OCI-LY7 (cell line): ENCODE measurements around the gene SLC22A8.

Experiments
- CTCF ChIP-seq: fragments of 200-600 bp; sonication (generic); conservative IDR thresholded peaks from 2 replicates; pipeline ENCODE4 v1.5.1; 2014; ENCODE audit warnings: mild to moderate bottlenecking, antibody characterized with exemption, low read length, moderate library complexity, mixed read lengths
- EZH2phosphoT487 ChIP-seq: fragments of 200-600 bp; sonication (generic); IDR thresholded peaks from 2 replicates; pipeline ENCODE4 v1.6.1; 2018; ENCODE audit warnings: low read depth, borderline replicate concordance, mild to moderate bottlenecking, mixed run types, antibody characterized with exemption, low read length, moderate library complexity, mixed read lengths

DNA sequence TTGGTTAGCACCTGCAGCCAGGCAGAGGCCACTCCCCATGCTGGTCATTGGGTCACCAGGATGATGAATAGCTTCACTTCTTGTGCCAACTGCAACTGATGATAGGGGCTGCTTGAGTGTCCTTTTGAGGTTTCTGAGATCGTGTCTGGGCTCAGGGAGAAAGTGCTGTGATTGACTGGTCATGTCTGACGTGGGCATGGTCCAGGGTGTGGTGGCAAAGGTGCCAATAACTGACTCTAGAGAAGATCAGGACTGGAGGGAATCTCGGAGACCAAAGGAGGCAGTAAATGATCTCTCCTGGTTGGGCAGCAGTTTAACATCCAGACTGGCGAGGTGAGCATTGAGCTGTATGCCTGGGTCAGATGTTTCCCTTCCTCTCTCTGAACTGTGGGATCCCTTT is 20.9 kb downstream of the SLC22A8 start:
- TF ChIP-seq CTCF (no peak), EZH2phosphoT487 (no peak)
